Panc1 (cell line): Measurements from ENCODE around the gene RIMS1. TPM values are rescaled to one million over a fixed set of nuclear protein-coding genes. Genes with fewer than 3 reads are reported as not detected.
A peak's percentile ranks its signal among the peaks of the same experiment; 100 is the strongest.

ENCODE experiments used
- ATAC-seq: fragments of 200-7000 bp; cut with Tn5 transposase; 2 replicates; pipeline ENCODE4 v1.9.1; 2020; ENCODE audit warnings: mild to moderate bottlenecking, moderate library complexity
- BruUV-seq: library from RNA; stranded (reverse); fragments of 400-500 nt; replicated peaks from 2 replicates; lab custom pipeline; 2021; lab: Mats Ljungman, UMichigan
- CTCF ChIA-PET: fragments of 300-600 bp; sonication (Branson Sonifier 250); formaldehyde crosslinking; loops from one replicate; lab custom pipeline; 2022; ENCODE audit warnings: antibody characterized with exemption; lab: Charles Lee
- POLR2A ChIA-PET: fragments of 300-600 bp; sonication (Branson Sonifier 250); formaldehyde crosslinking; loops from one replicate; lab custom pipeline; 2022; ENCODE audit warnings: antibody characterized with exemption; lab: Charles Lee
- DNase-seq: peaks from one replicate; pipeline ENCODE4 v3.0.0-alpha.2; 2010; ENCODE audit warnings: low read depth, low spot score
- H3K27ac ChIP-seq: 2 replicates; pipeline ENCODE4 v1.5.1; 2011; ENCODE audit warnings: mild to moderate bottlenecking, low read length, inconsistent platforms
- H3K27me3 ChIP-seq: fragments of 200-500 bp; sonication (Bioruptor generic); 2 replicates; pipeline ENCODE4 v1.6.0; 2014; ENCODE audit warnings: low read length, inconsistent platforms; ENCODE audit not compliant: control insufficient read depth, insufficient read depth
- H3K36me3 ChIP-seq: fragments of 200-500 bp; sonication (Bioruptor generic); 2 replicates; pipeline ENCODE4 v1.5.1; 2014; ENCODE audit warnings: inconsistent platforms, mild to moderate bottlenecking, low read length, moderate library complexity; ENCODE audit not compliant: control insufficient read depth, insufficient read depth
- H3K4me1 ChIP-seq: 2 replicates; pipeline ENCODE4 v1.5.1; 2011; ENCODE audit warnings: inconsistent platforms, mild to moderate bottlenecking, low read length, moderate library complexity; ENCODE audit not compliant: control insufficient read depth, insufficient read depth
- H3K4me3 ChIP-seq, 2 experiments: 2 replicates each; pipeline ENCODE4 v1.5.1; 2011 to 2012; ENCODE audit warnings: low read depth in 2 of 2, low read length in 2 of 2, mild to moderate bottlenecking in 2 of 2, inconsistent platforms in 1 of 2, moderate library complexity in 1 of 2
- H3K9me3 ChIP-seq: fragments of 200-500 bp; sonication (Bioruptor generic); 2 replicates; pipeline ENCODE4 v1.5.1; 2014; ENCODE audit warnings: low read depth, mild to moderate bottlenecking, inconsistent platforms, low read length, moderate library complexity; ENCODE audit not compliant: control insufficient read depth, insufficient read depth
- CTCF ChIP-seq: fragments of 450-650 bp; IDR thresholded peaks from 2 replicates; pipeline ENCODE4 v1.5.1; 2017; ENCODE audit warnings: mild to moderate bottlenecking
- POLR2AphosphoS5 ChIP-seq: IDR thresholded peaks from 2 replicates; pipeline ENCODE4 v1.6.1; 2012; ENCODE audit warnings: mild to moderate bottlenecking, low read depth, low read length, moderate library complexity
- REST ChIP-seq, 2 experiments: IDR thresholded peaks; 2 replicates each; pipeline ENCODE4 v1.6.1; 2011 to 2012; ENCODE audit warnings: low read depth in 2 of 2, control low read depth in 1 of 2, low read length in 1 of 2, mild to moderate bottlenecking in 1 of 2, moderate library complexity in 1 of 2; ENCODE audit not compliant: insufficient read depth in 1 of 2
- SIN3A ChIP-seq: IDR thresholded peaks from 2 replicates; pipeline ENCODE4 v1.6.1; 2012; ENCODE audit warnings: low read depth, mild to moderate bottlenecking, low read length, moderate library complexity, borderline replicate concordance; ENCODE audit not compliant: insufficient read depth
- TCF7L2 ChIP-seq: IDR thresholded peaks from 2 replicates; pipeline ENCODE4 v1.6.1; 2011; ENCODE audit warnings: mild to moderate bottlenecking, low read depth, low read length, inconsistent platforms
- in situ Hi-C: cut with HindIII; loops from 2 replicates; pipeline ENCODE4 v1.10.0; 2016; ENCODE audit warnings: low sequenced_read_pairs, low pct_unique_long_range_greater_than_20kb
- intact Hi-C: fragments of 100-400 bp; cut with micrococcal nuclease; formaldehyde crosslinking; loops from one replicate; pipeline ENCODE4 v1.10.0; 2022; ENCODE audit not compliant: unreplicated experiment
- total RNA-seq: library from RNA; stranded (reverse); gene quantifications from one replicate; pipeline ENCODE4 v1.2.1, GENCODE V29; 2021; ENCODE audit not compliant: unreplicated experiment

RIMS1 gene
- total RNA-seq, 1 experiment from 2014 or later, result 0.18 TPM

- no peaks in the 10 kb centered on the region for H3K36me3 ChIP-seq
- TF ChIP-seq TCF7L2 (no peak), CTCF (no peak)
- H3K4me1 ChIP-seq, result no peaks in the 10 kb centered on the region
- H3K27ac ChIP-seq, result no peak overlapping the region
- H3K4me3 ChIP-seq, result no peak overlapping the region
- intact Hi-C loops, result no loop called here
- in situ Hi-C loops, result no loop called here
- no peaks in the 10 kb centered on the region for H3K27me3 ChIP-seq
- H3K9me3 ChIP-seq, result no peaks in the 10 kb centered on the region
- CTCF ChIA-PET, result no interaction called here
- BruUV-seq, result no TSS peak
- ATAC-seq, result no peak
- POLR2A ChIA-PET, result no interaction called here
- no peak for DNase-seq
These were observed 33.4 kb upstream of the RIMS1 start for GRCh38 chr6:71852948-71853347.

- in situ Hi-C loops, result no loop called here
- no peaks in the 10 kb centered on the region for H3K4me1 ChIP-seq
These were observed 30.9 kb upstream of the RIMS1 start for GRCh38 chr6:71855406-71855805.

More at GRCh38 chr6:71855406-71855805, 30.9 kb upstream of the RIMS1 start:
- ChIA-PET CTCF (no interaction called here), POLR2A (no interaction called here)
- intact Hi-C loops, result no loop called here
- DNase-seq (no peak), ATAC-seq (no peak)
- H3K9me3 ChIP-seq, result no peaks in the 10 kb centered on the region
- no peak overlapping the region for H3K27ac ChIP-seq
- H3K4me3 ChIP-seq, result no peak overlapping the region
- TF ChIP-seq CTCF (peak; percentile 22; the same call in 1 of the 2 replicates), TCF7L2 (no peak), POLR2AphosphoS5 (no peak), REST (IDR thresholded peaks at IDR 0.05; ENCODE audit: insufficient read depth in 1 of 2, low read depth in 2 of 2, low read length in 1 of 2) (no peak), SIN3A (no peak)
- BruUV-seq, result no TSS peak
- H3K27me3 ChIP-seq, result no peaks in the 10 kb centered on the region
- no peaks in the 10 kb centered on the region for H3K36me3 ChIP-seq
